ENCODE data around the gene MBD4.

DNA sequence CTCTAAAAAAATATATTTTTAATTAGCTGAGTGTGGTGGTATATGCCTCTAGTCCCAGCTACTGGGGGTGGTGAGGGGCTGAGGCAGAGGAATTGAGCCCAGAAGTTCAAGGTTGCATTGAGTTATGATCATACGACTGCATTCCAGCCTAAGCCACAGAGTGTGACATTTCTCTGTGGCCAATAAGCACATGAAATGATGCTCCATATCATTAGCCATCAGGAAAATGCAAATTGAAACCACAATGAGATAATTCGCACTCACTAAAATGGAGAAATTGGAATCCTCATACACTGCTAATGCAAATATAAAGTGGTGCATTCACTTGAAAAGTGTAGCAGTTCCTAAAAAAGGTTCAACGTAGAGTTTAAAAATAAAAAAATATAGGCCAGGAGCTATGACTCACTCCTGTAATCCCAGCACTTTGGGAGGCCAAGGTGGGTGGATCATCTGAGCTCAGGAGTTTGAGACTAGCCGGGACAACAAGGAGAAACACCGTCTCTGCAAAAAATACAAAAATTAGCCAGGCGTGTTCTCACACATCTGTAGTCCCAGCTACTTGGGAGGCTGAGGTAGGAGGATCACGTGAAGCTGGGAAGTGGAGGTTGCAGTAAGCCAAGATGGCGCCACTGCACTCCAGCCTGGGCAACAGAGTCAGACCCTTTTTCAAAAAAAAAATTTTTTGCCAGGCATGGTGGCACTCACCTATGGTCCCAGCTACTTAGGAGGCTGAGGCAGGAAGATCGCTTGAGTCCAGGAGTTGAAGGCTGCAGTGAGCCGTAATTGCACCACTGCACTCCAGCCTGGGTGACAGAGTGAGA lies 35.4 kb upstream of the MBD4 start:
- TF ChIP-seq EZH2 (IDR thresholded peaks at IDR 0.05; ENCODE audit: low read length) (no peak), CTCF (optimal IDR thresholded peaks at IDR 0.05 in 1 of 3, IDR thresholded peaks at IDR 0.05 in 1 of 3, conservative IDR thresholded peaks at IDR 0.05 in 1 of 3; ENCODE audit: extremely low read depth in 1 of 3, insufficient read depth in 2 of 3, low read length in 3 of 3) (no peak)
